ENCODE data around the gene UCP2.

- TF ChIP-seq CTCF (IDR thresholded peaks at IDR 0.05; ENCODE audit: low read depth, low read length, poor library complexity, severe bottlenecking) (no peak), EZH2phosphoT487 (IDR thresholded peaks at IDR 0.05; ENCODE audit: borderline replicate concordance, low read length) (no peak)
Measured at GRCh38 chr11:73988227-73988626, 5.6 kb upstream of the UCP2 start.

Data from DOHH2 (cell line).